ENCODE measurements around the gene SPOP. TPM values are rescaled to one million over a fixed set of nuclear protein-coding genes. Genes with fewer than 3 reads are reported as not detected.

Gene SPOP
- total and polyA plus RNA-seq, 9 of the 15 experiments (the other 6 are each of a cell fraction or from before 2014, with no cell fraction given): 34.2 to 65.9 (median 39.7) TPM

- H3K9ac ChIP-seq (ENCODE audit: insufficient read depth in 1 of 2, low read depth in 2 of 2, low read length in 2 of 2): no peak overlapping the region
- H3K27me3 ChIP-seq (ENCODE audit: control insufficient read depth in 2 of 2, insufficient read depth in 2 of 2, low read length in 2 of 2): no peaks in the 10 kb centered on the region
- no peak overlapping the region for H2AFZ ChIP-seq (ENCODE audit: low read depth, low read length)
- H3K79me2 ChIP-seq (ENCODE audit: control insufficient read depth, insufficient read depth, low read length): no peaks in the 10 kb centered on the region
- peaks cover 74% of the 10 kb centered on the region for H3K36me3 ChIP-seq (ENCODE audit: control insufficient read depth, insufficient read depth, low read length)
- ChIA-PET POLR2A (interaction anchor here (0.9 to 1.4 kb wide), 3 partner anchors 8 to 23 kb away, joined by 3 to 5 read pairs (median 3); no protein-coding TSS in a partner anchor), CTCF (ENCODE audit: low intra/inter-chr PET ratio) (no interaction called here)
- in situ Hi-C loops (cut with MboI): no loop called here
- no peak for ATAC-seq
- 29% methylated on average over 1 of the region's 1 CpG for WGBS (ENCODE audit: insufficient coverage, low coverage, missing lambda C conversion rate)
- H3K9me1 ChIP-seq (ENCODE audit: control insufficient read depth, insufficient read depth, low read length): no peaks in the 10 kb centered on the region
- H3K4me1 ChIP-seq (replicated peaks in 1 of 2; ENCODE audit: control insufficient read depth in 2 of 2, insufficient read depth in 2 of 2, low read length in 2 of 2): no peaks in the 10 kb centered on the region
- no peaks in the 10 kb centered on the region for H3K9me3 ChIP-seq (replicated peaks; ENCODE audit: control insufficient read depth, insufficient read depth, low read depth, low read length)
- BruUV-seq (replicated peaks): no TSS peak
- no peaks in the 10 kb centered on the region for H4K20me1 ChIP-seq (replicated peaks; ENCODE audit: control insufficient read depth, insufficient read depth, low read length)
- intact Hi-C loops (cut with micrococcal nuclease): no loop called here
- no peak for DNase-seq (ENCODE audit: extremely low read depth in 1 of 4, low spot score in 3 of 4)
- no peak overlapping the region for H3K4me3 ChIP-seq
- FAIRE-seq: no peak
- H3K27ac ChIP-seq (ENCODE audit: extremely low read depth, low read depth, low read length): no peak overlapping the region
- H3K4me2 ChIP-seq (ENCODE audit: insufficient read depth, low read length): no peak overlapping the region
- TF ChIP-seq ZNF146 (CRISPR knock-in tag; IDR thresholded peaks at IDR 0.05; ENCODE audit: unreplicated experiment) (no peak), ZNF197 (CRISPR knock-in tag; IDR thresholded peaks at IDR 0.05; ENCODE audit: low read depth) (no peak), SRF (CRISPR knock-in tag; IDR thresholded peaks at IDR 0.05) (no peak), BCOR (IDR thresholded peaks at IDR 0.05) (no peak), NR4A1 (CRISPR knock-in tag; IDR thresholded peaks at IDR 0.05) (no peak), NR4A1 (tag; IDR thresholded peaks at IDR 0.05) (no peak), XRCC5 (IDR thresholded peaks at IDR 0.05; ENCODE audit: low read depth, low read length) (no peak), HINFP (tag; conservative IDR thresholded peaks at IDR 0.05; ENCODE audit: low read depth) (no peak), GTF3C2 (IDR thresholded peaks at IDR 0.05; ENCODE audit: borderline replicate concordance, extremely low read depth, insufficient read length) (no peak), MCM7 (IDR thresholded peaks at IDR 0.05) (no peak), MLLT1 (IDR thresholded peaks at IDR 0.05) (no peak), ZNF589 (CRISPR knock-in tag; IDR thresholded peaks at IDR 0.05; ENCODE audit: low read depth) (no peak), ZFX (CRISPR knock-in tag; IDR thresholded peaks at IDR 0.05) (no peak), BMI1 (IDR thresholded peaks at IDR 0.05; ENCODE audit: low read length) (no peak), POLR2A (conservative IDR thresholded peaks at IDR 0.05) (no peak), ATF1 (CRISPR knock-in tag; IDR thresholded peaks at IDR 0.05) (no peak), ATF1 (tag; IDR thresholded peaks at IDR 0.05) (no peak), ZNF3 (CRISPR knock-in tag; IDR thresholded peaks at IDR 0.05) (no peak), DMBX1 (CRISPR knock-in tag; IDR thresholded peaks at IDR 0.05; ENCODE audit: borderline replicate concordance) (no peak), ZNF324 (CRISPR knock-in tag; IDR thresholded peaks at IDR 0.05) (no peak), ZNF431 (CRISPR knock-in tag; IDR thresholded peaks at IDR 0.05) (no peak)
Observed at GRCh38 chr17:49612726-49613125, 65.2 kb downstream of the SPOP start.
